ENCODE measurements around the gene GFOD2.

GFOD2 gene

GRCh38 chr16:67716097-67716496, 3.0 kb downstream of the GFOD2 start:
- H3K4me2 ChIP-seq, result peak overlapping the region in 3 of 11 experiments; percentile 1 to 86 (median 5); a peak in 4 of 22 replicates
- H3K9ac ChIP-seq, result no peak overlapping the region
- H3K36me3 ChIP-seq, result peaks cover 6 to 42% (median 18%) of the 10 kb centered on the region in 11 experiments; a peak in 18 of 22 replicates
- no peak for TF ChIP-seq Cebpa-rat (IDR thresholded peaks at IDR 0.05)
- no peaks in the 10 kb centered on the region for H3K27me3 ChIP-seq
- no peaks in the 10 kb centered on the region for H3K9me3 ChIP-seq (replicated peaks in 1 of 11)
- peaks cover 0 to 64% (median 30%) of the 10 kb centered on the region in 11 experiments; a peak in 16 of 22 replicates for H4K20me1 ChIP-seq
- H3K4me1 ChIP-seq, result peaks cover 42 to 62% (median 48%) of the 10 kb centered on the region in 10 experiments
- H3K4me3 ChIP-seq, result no peak overlapping the region
- no peak overlapping the region for H3K27ac ChIP-seq

GRCh38 chr16:67714522-67714921, 4.6 kb downstream of the GFOD2 start:
- Histone ChIP-seq H3K36me3 (peaks cover 6 to 51% (median 20%) of the 10 kb centered on the region in 11 experiments; a peak in 18 of 22 replicates), H3K9ac (0 out of 22 replicates have a peak overlapping the region, but pooled peaks of 1 of the 11 experiments have one; percentile 3), H3K4me3 (no peak overlapping the region), H3K4me2 (peak overlapping the region in 10 of 11 experiments; percentile 20 to 54 (median 42); a peak in 16 of 22 replicates), H3K9me3 (replicated peaks in 1 of 11) (no peaks in the 10 kb centered on the region), H4K20me1 (peaks cover 0 to 80% (median 41%) of the 10 kb centered on the region in 11 experiments; a peak in 17 of 22 replicates), H3K4me1 (peaks cover 29 to 50% (median 34%) of the 10 kb centered on the region in 10 experiments), H3K27me3 (no peaks in the 10 kb centered on the region), H3K27ac (no peak overlapping the region)
- no peak for TF ChIP-seq Cebpa-rat (IDR thresholded peaks at IDR 0.05)

GRCh38 chr16:67713647-67714273, 5.4 kb downstream of the GFOD2 start:
- peak overlapping the region in 9 of 11 experiments; percentile 21 to 54 (median 43); a peak in 9 of 22 replicates for H3K4me2 ChIP-seq
- H3K4me1 ChIP-seq, result peaks cover 29 to 49% (median 34%) of the 10 kb centered on the region in 10 experiments
- H4K20me1 ChIP-seq, result peaks cover 0 to 87% (median 46%) of the 10 kb centered on the region in 11 experiments; a peak in 17 of 22 replicates
- H3K9ac ChIP-seq, result no peak overlapping the region
- TF ChIP-seq Cebpa-rat (IDR thresholded peaks at IDR 0.05), result peak in 1 of 11 experiments; percentile 56; a peak in 1 of 22 replicates
- H3K27ac ChIP-seq, result no peak overlapping the region
- H3K36me3 ChIP-seq, result peaks cover 6 to 57% (median 21%) of the 10 kb centered on the region in 11 experiments; a peak in 19 of 22 replicates
- H3K27me3 ChIP-seq, result no peaks in the 10 kb centered on the region
- H3K4me3 ChIP-seq, result no peak overlapping the region
- H3K9me3 ChIP-seq (replicated peaks in 1 of 11), result no peaks in the 10 kb centered on the region

- peaks cover 0 to 78% (median 40%) of the 10 kb centered on the region in 11 experiments; a peak in 17 of 22 replicates for H4K20me1 ChIP-seq
- H3K27ac ChIP-seq, result no peak overlapping the region
Observed at GRCh38 chr16:67710607-67711006, 8.5 kb downstream of the GFOD2 start.

GRCh38 chr16:67709050-67709449, 10.1 kb downstream of the GFOD2 start:
- Histone ChIP-seq H4K20me1 (peaks cover 0 to 79% (median 39%) of the 10 kb centered on the region in 11 experiments; a peak in 17 of 22 replicates), H3K9ac (no peak overlapping the region), H3K36me3 (peaks cover 5 to 59% (median 24%) of the 10 kb centered on the region in 11 experiments; a peak in 19 of 22 replicates), H3K9me3 (replicated peaks in 1 of 11) (peaks cover 0 to 4% (median 0%) of the 10 kb centered on the region in 11 experiments; a peak in 1 of 22 replicates), H3K4me1 (peaks cover 0 to 8% (median 5%) of the 10 kb centered on the region in 10 experiments; a peak in 17 of 20 replicates), H3K27ac (no peak overlapping the region), H3K4me2 (no peak overlapping the region), H3K4me3 (no peak overlapping the region), H3K27me3 (no peaks in the 10 kb centered on the region)
- no peak for TF ChIP-seq Cebpa-rat (IDR thresholded peaks at IDR 0.05)

More at GRCh38 chr16:67710607-67711006, 8.5 kb downstream of the GFOD2 start:
- H3K4me2 ChIP-seq, result no peak overlapping the region
- no peak for TF ChIP-seq Cebpa-rat (IDR thresholded peaks at IDR 0.05)
- H3K9me3 ChIP-seq (replicated peaks in 1 of 11), result peaks cover 0 to 4% (median 0%) of the 10 kb centered on the region in 11 experiments; a peak in 1 of 22 replicates
- no peaks in the 10 kb centered on the region for H3K27me3 ChIP-seq
- no peak overlapping the region for H3K4me3 ChIP-seq
- H3K9ac ChIP-seq, result no peak overlapping the region
- peaks cover 6 to 56% (median 24%) of the 10 kb centered on the region in 11 experiments; a peak in 19 of 22 replicates for H3K36me3 ChIP-seq
- H3K4me1 ChIP-seq, result peaks cover 10 to 21% (median 17%) of the 10 kb centered on the region in 10 experiments

- Histone ChIP-seq H3K36me3 (peaks cover 0 to 53% (median 20%) of the 10 kb centered on the region in 11 experiments; a peak in 17 of 22 replicates), H3K9me3 (replicated peaks in 1 of 11) (peaks cover 0 to 4% (median 0%) of the 10 kb centered on the region in 11 experiments; a peak in 1 of 22 replicates), H3K27ac (no peak overlapping the region), H3K27me3 (no peaks in the 10 kb centered on the region), H3K4me3 (no peak overlapping the region), H3K4me2 (no peak overlapping the region), H3K9ac (no peak overlapping the region), H4K20me1 (peaks cover 0 to 79% (median 35%) of the 10 kb centered on the region in 11 experiments; a peak in 16 of 22 replicates), H3K4me1 (peaks cover 0 to 4% (median 0%) of the 10 kb centered on the region in 10 experiments; a peak in 3 of 20 replicates)
- no peak for TF ChIP-seq Cebpa-rat (IDR thresholded peaks at IDR 0.05)
Observed at GRCh38 chr16:67708368-67708771, 10.7 kb downstream of the GFOD2 start.

- no peak overlapping the region for H3K4me2 ChIP-seq
- no peak overlapping the region for H3K4me3 ChIP-seq
- H3K9me3 ChIP-seq (replicated peaks in 1 of 11), result peaks cover 0 to 4% (median 0%) of the 10 kb centered on the region in 11 experiments; a peak in 1 of 22 replicates
- no peak for TF ChIP-seq Cebpa-rat (IDR thresholded peaks at IDR 0.05)
- no peak overlapping the region for H3K9ac ChIP-seq
- peaks cover 0 to 79% (median 38%) of the 10 kb centered on the region in 11 experiments; a peak in 16 of 22 replicates for H4K20me1 ChIP-seq
- no peaks in the 10 kb centered on the region for H3K27me3 ChIP-seq
- peaks cover 0 to 48% (median 15%) of the 10 kb centered on the region in 11 experiments; a peak in 14 of 22 replicates for H3K36me3 ChIP-seq
- peaks cover 0 to 7% (median 0%) of the 10 kb centered on the region in 10 experiments; a peak in 2 of 20 replicates for H3K4me1 ChIP-seq
- H3K27ac ChIP-seq, result no peak overlapping the region
Observed at GRCh38 chr16:67707790-67708189, 11.3 kb downstream of the GFOD2 start.

GRCh38 chr16:67707210-67707609, 11.9 kb downstream of the GFOD2 start:
- H3K27ac ChIP-seq, result no peak overlapping the region
- H3K9me3 ChIP-seq (replicated peaks in 1 of 11), result peaks cover 0 to 4% (median 0%) of the 10 kb centered on the region in 11 experiments; a peak in 1 of 22 replicates
- peaks cover 0 to 7% (median 0%) of the 10 kb centered on the region in 10 experiments; a peak in 2 of 20 replicates for H3K4me1 ChIP-seq
- H3K36me3 ChIP-seq, result peaks cover 0 to 48% (median 16%) of the 10 kb centered on the region in 11 experiments; a peak in 13 of 22 replicates
- no peak overlapping the region for H3K9ac ChIP-seq
- H4K20me1 ChIP-seq, result peaks cover 0 to 83% (median 38%) of the 10 kb centered on the region in 11 experiments; a peak in 16 of 22 replicates
- H3K27me3 ChIP-seq, result no peaks in the 10 kb centered on the region
- TF ChIP-seq Cebpa-rat (IDR thresholded peaks at IDR 0.05), result no peak
- H3K4me3 ChIP-seq, result no peak overlapping the region
- no peak overlapping the region for H3K4me2 ChIP-seq
